IMR-90 (cell line): ENCODE data around the gene SRBD1. TPM values are rescaled to one million over a fixed set of nuclear protein-coding genes. Genes with fewer than 3 reads are reported as not detected.

Experiments
- ATAC-seq: fragments of 200-7000 bp; cut with Tn5 transposase; 2 replicates; pipeline ENCODE4 v1.9.1; 2020; ENCODE audit warnings: low read depth, mild to moderate bottlenecking, moderate library complexity
- BruUV-seq: library from RNA; stranded (reverse); fragments of 400-500 nt; replicated peaks from 2 replicates; lab custom pipeline; 2021; lab: Mats Ljungman, UMichigan
- CTCF ChIA-PET: fragments of 300-600 bp; formaldehyde crosslinking; extraction: SDS; loops from one replicate; lab custom pipeline; 2021; ENCODE audit warnings: antibody characterized with exemption; lab: Yijun Ruan, JAX
- POLR2A ChIA-PET: fragments of 300-600 bp; sonication (Branson Sonifier 250); formaldehyde crosslinking; loops from one replicate; lab custom pipeline; 2022; ENCODE audit warnings: antibody characterized with exemption; ENCODE audit not compliant: unreplicated experiment; lab: Charles Lee
- DNase-seq: peaks from one replicate; pipeline ENCODE4 v3.0.0; 2013
- H2AFZ ChIP-seq: replicated peaks from 2 replicates; pipeline ENCODE3; 2013; ENCODE audit warnings: low read length, mild to moderate bottlenecking; ENCODE audit not compliant: poor library complexity
- H2AK5ac ChIP-seq: 2 replicates; pipeline ENCODE4 v1.6.1; 2013; ENCODE audit warnings: low read depth, low read length, inconsistent platforms
- H2AK9ac ChIP-seq: replicated peaks from 2 replicates; pipeline ENCODE3; 2013; ENCODE audit warnings: mild to moderate bottlenecking, low read depth, low read length, moderate library complexity; ENCODE audit not compliant: poor library complexity
- H2BK120ac ChIP-seq: 2 replicates; pipeline ENCODE4 v1.6.1; 2013; ENCODE audit warnings: low read depth, low read length, inconsistent platforms
- H2BK15ac ChIP-seq: 3 replicates; pipeline ENCODE4 v1.6.1; 2013; ENCODE audit warnings: low read depth, low read length, inconsistent platforms
- H2BK20ac ChIP-seq: 2 replicates; pipeline ENCODE4 v1.6.1; 2013; ENCODE audit warnings: low read depth, mild to moderate bottlenecking, inconsistent platforms, low read length, moderate library complexity
- H2BK5ac ChIP-seq: 2 replicates; pipeline ENCODE4 v1.6.1; 2013; ENCODE audit warnings: mild to moderate bottlenecking, low read depth, low read length, inconsistent platforms; ENCODE audit not compliant: poor library complexity, severe bottlenecking
- H3K14ac ChIP-seq: replicated peaks from 2 replicates; pipeline ENCODE4 v1.6.1; 2013; ENCODE audit warnings: low read depth, low read length, inconsistent platforms
- H3K18ac ChIP-seq: 2 replicates; pipeline ENCODE4 v1.6.1; 2013; ENCODE audit warnings: low read depth, low read length, control low read depth
- H3K23ac ChIP-seq: 2 replicates; pipeline ENCODE4 v1.6.1; 2013; ENCODE audit warnings: low read depth, low read length, inconsistent platforms
- H3K27ac ChIP-seq: 2 replicates; pipeline ENCODE4 v1.5.1; 2013; ENCODE audit warnings: mild to moderate bottlenecking, control low read depth, low read length; ENCODE audit not compliant: insufficient read depth
- H3K27me3 ChIP-seq: 2 replicates; pipeline ENCODE4 v1.6.1; 2013; ENCODE audit warnings: low read length; ENCODE audit not compliant: control insufficient read depth, insufficient read depth
- H3K36me3 ChIP-seq: 2 replicates; pipeline ENCODE4 v1.6.1; 2013; ENCODE audit warnings: low read length, mixed read lengths; ENCODE audit not compliant: control insufficient read depth, insufficient read depth
- H3K4ac ChIP-seq: 2 replicates; pipeline ENCODE4 v1.6.1; 2013; ENCODE audit warnings: low read depth, low read length, inconsistent platforms
- H3K4me1 ChIP-seq: 2 replicates; pipeline ENCODE4 v1.6.1; 2013; ENCODE audit warnings: low read length, mixed read lengths; ENCODE audit not compliant: control insufficient read depth, insufficient read depth
- H3K4me2 ChIP-seq: 2 replicates; pipeline ENCODE4 v1.6.1; 2013; ENCODE audit warnings: low read depth, mild to moderate bottlenecking, control low read depth, low read length, moderate library complexity
- H3K4me3 ChIP-seq: 2 replicates; pipeline ENCODE4 v1.5.1; 2013; ENCODE audit warnings: low read depth, mild to moderate bottlenecking, control low read depth, low read length, moderate library complexity; ENCODE audit not compliant: insufficient read depth
- H3K56ac ChIP-seq: 2 replicates; pipeline ENCODE4 v1.6.1; 2013; ENCODE audit warnings: low read length, inconsistent platforms; ENCODE audit not compliant: insufficient read depth; ENCODE audit errors: extremely low read depth
- H3K79me1 ChIP-seq, 2 experiments: 2 replicates each; pipeline ENCODE4 v1.6.1; 2013; ENCODE audit warnings: low read length in 2 of 2, inconsistent platforms in 1 of 2, low read depth in 1 of 2
- H3K9ac ChIP-seq: 2 replicates; pipeline ENCODE4 v1.6.1; 2013; ENCODE audit warnings: low read depth, low read length, control low read depth
- H3K9me1 ChIP-seq: 2 replicates; pipeline ENCODE4 v1.6.1; 2013; ENCODE audit warnings: low read length, inconsistent platforms; ENCODE audit not compliant: insufficient read depth
- H3K9me3 ChIP-seq: 2 replicates; pipeline ENCODE4 v1.6.1; 2013; ENCODE audit warnings: low read length; ENCODE audit not compliant: control insufficient read depth, insufficient read depth
- H4K20me1 ChIP-seq: 2 replicates; pipeline ENCODE4 v1.6.1; 2013; ENCODE audit warnings: low read length, inconsistent platforms; ENCODE audit not compliant: insufficient read depth
- H4K5ac ChIP-seq: 2 replicates; pipeline ENCODE4 v1.6.1; 2013; ENCODE audit warnings: mild to moderate bottlenecking, low read depth, low read length, control low read depth
- H4K8ac ChIP-seq, 2 experiments: 2 replicates each; pipeline ENCODE4 v1.6.1; 2013; ENCODE audit warnings: low read depth in 2 of 2, low read length in 2 of 2, control low read depth in 1 of 2, inconsistent platforms in 1 of 2
- H4K91ac ChIP-seq: 2 replicates; pipeline ENCODE4 v1.6.1; 2013; ENCODE audit warnings: low read depth, low read length, inconsistent platforms; ENCODE audit not compliant: insufficient read depth
- BHLHE40 ChIP-seq: fragments of 150-350 bp; IDR thresholded peaks from 2 replicates; pipeline ENCODE4 v1.6.1; 2016; ENCODE audit warnings: mild to moderate bottlenecking, low read depth, low read length
- CEBPB ChIP-seq: IDR thresholded peaks from 2 replicates; pipeline ENCODE4 v1.6.1; 2012; ENCODE audit warnings: low read depth, low read length, improper control_type of control experiment
- FOS ChIP-seq: fragments of 150-350 bp; IDR thresholded peaks from 2 replicates; pipeline ENCODE4 v1.6.1; 2016; ENCODE audit warnings: low read depth, low read length
- MXI1 ChIP-seq: IDR thresholded peaks from 2 replicates; pipeline ENCODE4 v1.6.1; 2012; ENCODE audit warnings: low read depth, mild to moderate bottlenecking, low read length, moderate library complexity, borderline replicate concordance
- POLR2A ChIP-seq: IDR thresholded peaks from 2 replicates; pipeline ENCODE4 v1.6.1; 2012; ENCODE audit warnings: mild to moderate bottlenecking, low read depth, low read length
- RAD21 ChIP-seq: IDR thresholded peaks from 2 replicates; pipeline ENCODE4 v1.6.1; 2012; ENCODE audit warnings: low read length, improper control_type of control experiment
- RCOR1 ChIP-seq: IDR thresholded peaks from 2 replicates; pipeline ENCODE4 v1.6.1; 2012; ENCODE audit warnings: mild to moderate bottlenecking, low read length, improper control_type of control experiment; ENCODE audit not compliant: insufficient replicate concordance
- RFX5 ChIP-seq: IDR thresholded peaks from 2 replicates; pipeline ENCODE4 v1.8.0; 2012; ENCODE audit warnings: low read depth, mild to moderate bottlenecking, low read length, moderate library complexity
- WGBS, 2 experiments: methylation state at CpG; one replicate each; pipeline versions ENCODE4 v1.1.5 to v1.1.7; 2013; ENCODE audit warnings: missing lambda C conversion rate in 2 of 2; ENCODE audit not compliant: insufficient read length in 1 of 2; ENCODE audit errors: extremely low coverage in 2 of 2; 5-methylcytosine and 5-hydroxymethylcytosine counted together
- dilution Hi-C: fragments of 300-500 bp; cut with HindIII; formaldehyde crosslinking; loops from one replicate; pipeline ENCODE4 v1.14.3; 2018; ENCODE audit warnings: low sequenced_read_pairs; ENCODE audit not compliant: unreplicated experiment
- in situ Hi-C: fragments of 300-500 bp; cut with MboI; formaldehyde crosslinking; loops from 3 replicates; pipeline ENCODE4 v1.14.3; 2019; ENCODE audit warnings: low sequenced_read_pairs, inconsistent platforms, mixed read lengths
- intact Hi-C: fragments of 100-400 bp; cut with micrococcal nuclease; formaldehyde crosslinking; loops from 2 replicates; pipeline ENCODE4 v1.10.0; 2022
- microRNA-seq, 2 experiments: library from miRNA; stranded (forward) in 1 of 2; unstranded in 1 of 2; fragments of 10-50 nt in 1 of 2; fragments of <30 nt in 1 of 2; gene quantifications in 1 of 2; microRNA quantifications in 1 of 2; one replicate each; pipeline versions ENCODE3 to v1.1.0; 2013 to 2020; ENCODE audit not compliant: insufficient read depth in 1 of 2, insufficient read length in 1 of 2, unreplicated experiment in 1 of 2
- polyA plus RNA-seq, 3 experiments: library from polyadenylated mRNA; depleted of rRNA; stranded (reverse); fragments of >200 nt; gene quantifications; 2 replicates each; pipeline ENCODE4 v1.2.3, GENCODE V29; 2012; ENCODE audit warnings: low replicate concordance in 1 of 3
- small RNA-seq, 5 experiments: library from RNA; depleted of rRNA; stranded (forward); fragments of <200 nt; gene quantifications; one replicate each; pipeline ENCODE3, GENCODE V24; 2012
- total RNA-seq: library from RNA; depleted of rRNA; stranded (reverse); fragments of >200 nt; gene quantifications from 2 replicates; pipeline ENCODE4 v1.2.3, GENCODE V29; 2012; rRNA removed

The SRBD1 gene
- total and polyA plus RNA-seq, 2 of the 4 experiments (the other 2 are of a cell fraction): 3.5 to 14.7 TPM

- ChIA-PET CTCF (no interaction called here), POLR2A (no interaction called here)
- intact Hi-C loops: loop anchor here (10.0 kb wide), 1 partner anchor 214 kb away; no protein-coding TSS in a partner anchor
These were observed 271.8 kb downstream of the SRBD1 start for GRCh38 chr2:45339253-45339652.

More at GRCh38 chr2:45339253-45339652, 271.8 kb downstream of the SRBD1 start:
- Histone ChIP-seq H2AFZ (no peak overlapping the region), H3K79me1 (no peaks in the 10 kb centered on the region), H4K91ac (no peak overlapping the region), H2BK15ac (no peak overlapping the region), H3K4me1 (no peaks in the 10 kb centered on the region), H4K8ac (no peak overlapping the region), H2BK5ac (no peak overlapping the region), H2BK20ac (no peak overlapping the region), H3K4ac (no peak overlapping the region), H3K27me3 (peaks cover 41% of the 10 kb centered on the region), H3K4me2 (no peak overlapping the region), H3K36me3 (no peaks in the 10 kb centered on the region), H2BK120ac (no peak overlapping the region), H3K9me3 (no peaks in the 10 kb centered on the region; the same call in 1 of the 2 replicates), H3K9ac (no peak overlapping the region), H2AK5ac (no peak overlapping the region), H3K18ac (no peak overlapping the region), H3K9me1 (0 out of 2 replicates have a peak, but pooled peaks cover 3% of the 10 kb centered on the region), H2AK9ac (no peak overlapping the region), H4K5ac (no peak overlapping the region), H3K56ac (no peak overlapping the region), H3K27ac (no peak overlapping the region), H3K14ac (no peak overlapping the region), H3K23ac (no peak overlapping the region), H4K20me1 (no peaks in the 10 kb centered on the region), H3K4me3 (no peak overlapping the region)
- DNase-seq (no peak), ATAC-seq (no peak)
- WGBS, 2 experiments: 100% methylated on average over 1 of the region's 5 CpGs; no CpG with 5 or more reads in 1 of the 2 experiments
- in situ Hi-C loops (no loop called here), dilution Hi-C loops (no loop called here)
- BruUV-seq: no TSS peak
- no peak for TF ChIP-seq POLR2A
- no peak for TF ChIP-seq RFX5
- TF ChIP-seq RCOR1: no peak
- TF ChIP-seq MXI1: no peak
- TF ChIP-seq BHLHE40: no peak
- TF ChIP-seq FOS: no peak
- no peak for TF ChIP-seq CEBPB
- TF ChIP-seq RAD21: no peak

Small RNA genes lying within 50 kb of the gene (microRNA-seq; reads per million reads assigned to microRNA genes)
- not detected for gene RN7SL414P (ENCODE audit: insufficient read depth, insufficient read length)

Small RNA genes lying within 50 kb of the gene (small RNA-seq; reads per million reads assigned to genes)
- 0 reads per million in 5 experiments for gene RN7SL414P

Other genes with a start within 250 kb of the SRBD1 start
- 13.3 and 32.4 TPM in 2 replicates for gene PRKCE, start 40.4 kb upstream of the SRBD1 start, total RNA-seq
- 8.1 TPM in 2 replicates for gene PRKCE, start 40.4 kb upstream of the SRBD1 start, polyA plus RNA-seq (2012; rRNA removed)